Measurements from ENCODE around the gene OGFOD1. TPM values are rescaled to one million over a fixed set of nuclear protein-coding genes. Genes with fewer than 3 reads are reported as not detected.
"Not testable (repeated sequence)": the region's sequence is repeated elsewhere in the genome, so short reads cannot be mapped to it uniquely, and the experiment has no call there.

Gene OGFOD1
- total and polyA plus RNA-seq, 10 donors = 6.9 to 34.7 (median 23.9) TPM

DNA sequence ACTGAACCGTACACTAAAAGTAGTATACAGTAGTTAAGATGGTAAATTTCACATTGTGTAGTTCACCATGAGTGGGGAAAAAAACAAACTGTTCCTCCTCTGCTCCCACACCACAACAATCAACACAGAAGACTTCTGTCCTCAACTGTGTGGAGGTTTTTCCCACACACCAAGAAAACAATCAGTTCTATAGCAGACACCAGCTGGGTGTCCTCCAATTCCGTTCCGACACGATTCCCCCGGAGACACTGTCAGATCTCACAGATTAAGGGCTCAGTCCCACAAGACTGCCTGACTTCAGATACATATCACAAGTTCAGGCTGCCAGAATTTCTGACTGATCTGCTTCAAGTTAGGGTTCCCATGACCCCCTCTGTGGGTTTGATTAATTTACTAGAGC is 36.7 kb downstream of the OGFOD1 start:
- intact Hi-C loops (cut with DNase I; ENCODE audit: low total_unique reads) = no loop called here
- no peak for TF ChIP-seq POLR2A (IDR thresholded peaks at IDR 0.05)
- no peak for TF ChIP-seq POLR2AphosphoS5 (IDR thresholded peaks at IDR 0.05)
- TF ChIP-seq, protein P1, sequence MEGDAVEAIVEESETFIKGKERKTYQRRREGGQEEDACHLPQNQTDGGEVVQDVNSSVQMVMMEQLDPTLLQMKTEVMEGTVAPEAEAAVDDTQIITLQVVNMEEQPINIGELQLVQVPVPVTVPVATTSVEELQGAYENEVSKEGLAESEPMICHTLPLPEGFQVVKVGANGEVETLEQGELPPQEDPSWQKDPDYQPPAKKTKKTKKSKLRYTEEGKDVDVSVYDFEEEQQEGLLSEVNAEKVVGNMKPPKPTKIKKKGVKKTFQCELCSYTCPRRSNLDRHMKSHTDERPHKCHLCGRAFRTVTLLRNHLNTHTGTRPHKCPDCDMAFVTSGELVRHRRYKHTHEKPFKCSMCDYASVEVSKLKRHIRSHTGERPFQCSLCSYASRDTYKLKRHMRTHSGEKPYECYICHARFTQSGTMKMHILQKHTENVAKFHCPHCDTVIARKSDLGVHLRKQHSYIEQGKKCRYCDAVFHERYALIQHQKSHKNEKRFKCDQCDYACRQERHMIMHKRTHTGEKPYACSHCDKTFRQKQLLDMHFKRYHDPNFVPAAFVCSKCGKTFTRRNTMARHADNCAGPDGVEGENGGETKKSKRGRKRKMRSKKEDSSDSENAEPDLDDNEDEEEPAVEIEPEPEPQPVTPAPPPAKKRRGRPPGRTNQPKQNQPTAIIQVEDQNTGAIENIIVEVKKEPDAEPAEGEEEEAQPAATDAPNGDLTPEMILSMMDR (IDR thresholded peaks at IDR 0.05 in 8 of 11, conservative IDR thresholded peaks at IDR 0.05 in 3 of 11) = no peak
- WGBS, 5 donors = 86 to 96% (median 90%) methylated on average over 5 of the region's 5 CpGs

DNA sequence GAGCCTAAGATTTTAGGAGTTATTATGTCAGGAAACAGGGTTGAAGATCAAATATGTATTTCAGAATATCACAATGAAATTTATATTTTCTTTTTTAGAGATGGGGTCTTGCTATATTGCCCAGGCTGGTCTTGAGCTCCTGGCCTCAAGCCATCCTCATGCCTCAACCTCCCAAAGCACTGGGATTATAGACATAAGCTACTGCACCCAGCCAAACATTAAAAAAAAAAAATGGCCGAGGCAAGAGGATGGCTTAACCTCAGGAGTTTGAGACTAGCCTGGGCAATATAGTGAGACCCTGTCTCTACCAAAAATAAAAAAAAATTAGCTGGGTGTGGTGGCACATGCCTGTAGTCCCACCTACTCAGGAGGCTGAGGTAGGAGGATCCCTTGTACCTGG is 37.5 kb downstream of the OGFOD1 start:
- DNase-seq; H3K4me1 ChIP-seq; H3K9me3 ChIP-seq; intact Hi-C loops (cut with DNase I; ENCODE audit: low total_unique reads); H3K27ac ChIP-seq; H3K4me3 ChIP-seq; H3K27me3 ChIP-seq (replicated peaks in 1 of 7): not testable (repeated sequence)
- 95 to 100% (median 97%) methylated on average over 1 of the region's 1 CpG for WGBS, 5 donors
- peaks cover 0 to 60% (median 17%) of the 10 kb centered on the region in 6 donors for H3K36me3 ChIP-seq

More for the DNA sequence above, 36.7 kb downstream of the OGFOD1 start:
- H3K27me3 ChIP-seq (replicated peaks in 1 of 7) = no peaks in the 10 kb centered on the region
- H3K4me1 ChIP-seq = no peaks in the 10 kb centered on the region
- no peak overlapping the region for H3K27ac ChIP-seq
- no peak overlapping the region for H3K4me3 ChIP-seq
- peaks cover 0 to 67% (median 23%) of the 10 kb centered on the region in 6 donors for H3K36me3 ChIP-seq
- no peak for DNase-seq
- no peaks in the 10 kb centered on the region for H3K9me3 ChIP-seq

DNA sequence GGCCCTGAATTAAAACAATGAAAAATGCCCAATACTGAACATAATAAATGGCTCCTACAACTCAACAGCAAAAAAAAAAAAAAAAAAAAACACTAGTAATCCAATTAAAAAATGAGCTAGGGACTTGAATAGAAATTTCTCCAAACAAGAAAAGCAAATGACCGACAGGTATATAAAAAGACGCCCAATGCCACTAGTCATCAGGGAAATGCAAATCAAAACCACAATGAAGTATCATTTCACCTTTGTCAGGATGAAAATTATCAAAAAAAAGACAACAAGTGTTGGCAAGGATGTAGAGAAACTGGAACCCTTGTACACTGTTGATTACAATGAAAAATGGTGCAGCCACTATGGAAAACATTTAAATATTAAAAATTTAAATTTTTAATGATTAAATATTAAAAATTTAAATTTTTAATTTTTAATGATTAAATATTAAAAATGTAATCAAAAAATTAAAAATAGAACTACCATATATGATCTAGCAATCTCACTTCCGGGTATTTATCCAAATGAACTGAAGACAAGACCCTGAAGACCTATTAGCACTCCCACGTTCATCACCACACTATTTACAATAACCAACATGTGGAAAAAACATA is 40.4 kb downstream of the OGFOD1 start:
- intact Hi-C loops (cut with DNase I; ENCODE audit: low total_unique reads) = no loop called here
- TF ChIP-seq, protein P1 (IDR thresholded peaks at IDR 0.05 in 8 of 11, conservative IDR thresholded peaks at IDR 0.05 in 3 of 11) = no peak
- no peak for TF ChIP-seq POLR2AphosphoS5 (IDR thresholded peaks at IDR 0.05)
- TF ChIP-seq POLR2A (IDR thresholded peaks at IDR 0.05) = no peak
- no peaks in the 10 kb centered on the region for H3K9me3 ChIP-seq
- DNase-seq = no peak
- no peak overlapping the region for H3K27ac ChIP-seq
- no peak overlapping the region for H3K4me3 ChIP-seq
- H3K36me3 ChIP-seq = peaks cover 0 to 62% (median 16%) of the 10 kb centered on the region in 6 donors
- H3K27me3 ChIP-seq (replicated peaks in 1 of 7) = no peaks in the 10 kb centered on the region
- 76 to 92% (median 87%) methylated on average over 4 of the region's 4 CpGs for WGBS, 5 donors
- H3K4me1 ChIP-seq = no peaks in the 10 kb centered on the region

DNA sequence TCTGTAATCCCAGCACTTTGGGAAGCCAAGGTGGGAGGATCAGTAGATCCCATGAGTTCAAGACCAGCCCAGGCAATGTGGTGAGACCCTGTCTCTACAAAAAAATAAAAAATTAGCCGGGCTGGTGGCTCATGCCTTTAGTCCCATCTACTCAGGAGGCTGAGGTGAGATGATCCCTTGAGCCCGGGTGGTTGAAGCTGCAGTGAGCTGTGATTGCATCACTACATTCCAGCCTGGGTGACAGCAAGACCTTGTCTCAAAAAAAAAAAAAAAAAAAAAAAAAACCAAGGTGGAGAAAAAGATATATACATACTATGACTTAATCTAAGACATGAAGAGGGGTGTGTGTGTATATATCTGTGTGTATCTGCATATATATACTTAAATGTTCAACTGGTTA is 41.8 kb downstream of the OGFOD1 start:
- TF ChIP-seq POLR2A (IDR thresholded peaks at IDR 0.05) = no peak
- TF ChIP-seq, protein P1 (IDR thresholded peaks at IDR 0.05 in 8 of 11, conservative IDR thresholded peaks at IDR 0.05 in 3 of 11) = no peak
- TF ChIP-seq POLR2AphosphoS5 (IDR thresholded peaks at IDR 0.05) = no peak
- peaks cover 0 to 76% (median 30%) of the 10 kb centered on the region in 6 donors for H3K36me3 ChIP-seq
- 92 to 98% (median 93%) methylated on average over 2 of the region's 2 CpGs for WGBS, 5 donors

More for the DNA sequence above, 41.8 kb downstream of the OGFOD1 start:
- Histone ChIP-seq H3K9me3 (no peaks in the 10 kb centered on the region), H3K4me3 (no peak overlapping the region), H3K4me1 (no peaks in the 10 kb centered on the region), H3K27ac (no peak overlapping the region), H3K27me3 (replicated peaks in 1 of 7) (no peaks in the 10 kb centered on the region)
- intact Hi-C loops (cut with DNase I; ENCODE audit: low total_unique reads) = no loop called here
- no peak for DNase-seq

Measured in spleen (tissue), 11 donors.